NOMO-1 treated with dmso at 0.1 percent for 144 hours (cell line): ENCODE results near the gene RPRD1A.
"Not testable (repeated sequence)": the region's sequence is repeated elsewhere in the genome, so short reads cannot be mapped to it uniquely, and the experiment has no call there.

Experiments used
- DNase-seq: peaks from one replicate; lab custom pipeline; 2025; ENCODE audit not compliant: unreplicated experiment; lab: John Stamatoyannopoulos, UW

RPRD1A gene

DNA sequence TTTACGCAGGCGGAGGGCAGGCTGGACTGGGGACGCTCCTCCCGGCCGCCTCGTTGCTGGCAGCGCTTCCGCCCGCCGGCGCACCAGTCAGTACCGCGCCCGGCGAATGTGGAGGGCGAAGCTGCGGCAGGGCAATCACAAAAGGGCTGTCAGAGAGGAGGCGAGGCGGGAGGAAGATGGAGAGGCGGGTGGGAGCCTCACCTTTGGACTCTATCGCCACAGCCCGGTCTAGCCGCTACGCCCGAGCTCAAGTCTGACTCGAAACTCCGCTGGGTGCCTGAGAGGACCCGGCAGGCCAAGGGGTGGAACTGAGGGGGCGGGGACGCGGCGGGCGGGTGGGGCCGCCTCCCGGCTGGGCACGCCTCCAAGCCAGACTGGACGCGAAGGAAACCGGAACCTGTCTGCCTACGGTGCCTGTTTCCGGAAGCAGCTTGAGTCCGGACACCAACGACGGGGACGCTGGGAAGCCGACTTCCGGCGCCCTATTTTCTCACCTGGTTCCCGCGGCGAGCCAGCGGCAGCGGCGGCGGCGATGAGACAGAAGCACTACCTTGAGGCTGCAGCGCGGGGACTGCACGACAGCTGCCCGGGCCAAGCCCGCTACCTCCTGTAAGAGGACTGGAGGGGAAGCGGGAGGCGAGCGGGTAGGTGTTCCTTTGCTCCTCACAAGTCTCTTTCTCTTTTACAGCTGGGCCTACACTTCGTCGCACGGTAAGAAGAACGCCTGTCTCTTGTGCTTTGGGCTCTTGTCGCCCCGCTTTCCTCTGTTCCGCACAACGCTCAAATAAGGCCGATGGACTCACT lies 95.0 kb downstream of the RPRD1A start, which contains the start of gene RMP24:
TSS of gene RMP24 (plus strand) at position 483 of the 804 bp plus-strand sequence.
- peak; percentile 84 for DNase-seq

DNA sequence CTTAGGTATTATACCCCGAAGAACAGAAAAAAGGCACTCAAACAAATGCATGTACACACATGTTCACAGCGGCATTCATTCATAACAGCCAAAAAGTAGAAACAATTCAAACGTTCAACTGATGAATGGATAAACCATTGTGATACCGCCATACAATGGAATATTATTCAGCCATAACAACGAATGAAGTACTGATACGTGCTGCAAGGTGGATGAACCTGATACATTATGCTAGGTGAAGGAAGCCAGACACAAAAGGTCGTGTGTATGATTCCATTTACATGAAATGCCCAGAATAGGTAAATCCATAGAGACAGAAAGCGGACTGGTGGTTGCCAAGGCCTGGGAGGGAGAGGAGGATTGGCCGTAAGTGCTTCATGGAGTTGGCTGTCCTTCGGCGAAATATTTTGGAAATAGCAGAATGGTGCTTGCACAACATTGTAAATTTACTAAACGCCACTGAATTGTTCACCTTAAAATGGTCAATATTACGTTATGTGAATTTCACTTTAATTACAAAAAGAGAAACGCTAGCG lies 95.6 kb downstream of the RPRD1A start:
- DNase-seq, result no peak

DNA sequence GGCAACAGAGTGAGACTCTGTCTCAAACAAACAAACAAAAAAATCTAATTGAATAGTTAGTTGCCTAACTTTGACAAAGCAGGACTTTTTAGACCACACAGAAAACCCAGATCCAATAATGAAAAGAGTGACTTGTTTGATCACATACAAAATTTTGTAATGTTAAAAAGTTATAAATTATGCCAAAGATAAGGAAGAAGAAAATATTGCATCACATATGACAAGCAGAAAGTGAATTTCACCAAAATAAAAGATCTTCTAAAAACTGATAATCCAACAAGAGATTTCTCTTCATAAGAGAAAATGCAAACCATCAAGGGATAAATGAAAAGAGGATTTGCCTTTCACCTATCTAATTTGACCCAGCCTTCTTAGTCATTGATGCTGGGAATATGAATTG lies 97.7 kb downstream of the RPRD1A start:
- DNase-seq, result no peak

DNA sequence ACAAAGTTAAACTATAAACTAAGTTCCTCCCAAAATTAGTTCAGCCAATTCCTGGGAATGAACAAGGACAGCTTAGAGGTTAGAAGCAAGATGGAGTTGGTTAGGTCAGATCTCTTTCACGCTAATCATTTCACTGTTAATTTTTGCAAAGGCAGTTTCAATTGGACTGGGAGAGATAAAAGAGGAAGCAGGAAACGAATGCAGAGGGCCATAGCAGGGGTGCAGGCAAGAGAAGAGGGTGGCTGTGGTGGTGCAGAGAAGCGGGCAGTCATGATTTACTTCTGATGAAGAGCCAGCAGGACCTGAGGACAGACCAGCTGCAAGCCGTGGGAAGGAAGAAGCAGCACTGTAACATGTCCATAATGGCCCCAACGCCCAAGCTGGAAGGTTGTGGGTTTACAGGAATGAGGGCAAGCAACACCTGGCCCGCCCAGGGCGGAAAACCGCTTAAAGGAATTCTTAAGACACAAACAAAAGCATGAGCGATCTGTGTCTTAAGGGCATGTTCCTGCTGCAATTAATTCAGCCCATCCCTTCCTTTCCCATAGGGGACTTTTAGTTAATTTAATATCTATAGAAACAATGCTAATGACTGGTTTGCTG lies 99.0 kb downstream of the RPRD1A start:
- DNase-seq, result peak; percentile 7

DNA sequence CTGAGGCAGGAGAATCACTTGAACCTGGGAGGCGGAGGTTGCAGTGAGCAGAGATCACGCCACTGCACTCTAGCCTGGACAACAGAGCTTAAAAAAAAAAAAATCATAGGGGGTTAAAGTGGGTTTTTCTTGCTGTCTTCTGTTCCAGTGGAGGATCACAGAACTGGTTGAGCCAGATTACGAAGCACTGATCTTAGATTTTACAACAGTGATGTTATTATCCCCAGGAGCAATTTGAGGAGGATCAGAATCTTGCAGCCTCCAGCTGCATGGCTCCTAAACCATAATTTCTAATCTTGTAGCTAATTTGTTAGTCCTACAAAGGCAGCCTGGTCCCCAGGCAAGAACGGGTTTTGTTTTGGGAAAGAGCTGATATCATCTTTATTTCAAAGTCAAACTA lies 99.5 kb downstream of the RPRD1A start:
- DNase-seq, result not testable (repeated sequence)

DNA sequence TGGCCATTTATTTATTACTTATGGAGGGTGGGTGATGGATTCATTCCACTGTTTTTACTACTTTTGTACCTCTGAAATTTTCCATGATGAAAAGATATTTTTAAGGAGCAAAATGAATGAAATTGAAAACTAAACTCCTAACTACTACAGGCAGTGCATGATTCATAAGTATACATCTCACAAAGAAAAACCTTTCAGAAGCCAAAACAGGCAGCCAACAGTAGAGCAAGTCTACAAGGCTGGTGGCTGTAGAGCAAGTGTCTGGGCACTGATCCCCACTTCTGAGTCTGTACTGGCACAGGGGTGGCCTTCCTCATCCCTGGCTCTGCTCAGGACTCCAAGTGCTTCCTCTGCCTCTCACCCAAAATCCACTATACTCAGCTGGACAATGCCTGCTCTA lies 103.0 kb downstream of the RPRD1A start:
- DNase-seq, result no peak

DNA sequence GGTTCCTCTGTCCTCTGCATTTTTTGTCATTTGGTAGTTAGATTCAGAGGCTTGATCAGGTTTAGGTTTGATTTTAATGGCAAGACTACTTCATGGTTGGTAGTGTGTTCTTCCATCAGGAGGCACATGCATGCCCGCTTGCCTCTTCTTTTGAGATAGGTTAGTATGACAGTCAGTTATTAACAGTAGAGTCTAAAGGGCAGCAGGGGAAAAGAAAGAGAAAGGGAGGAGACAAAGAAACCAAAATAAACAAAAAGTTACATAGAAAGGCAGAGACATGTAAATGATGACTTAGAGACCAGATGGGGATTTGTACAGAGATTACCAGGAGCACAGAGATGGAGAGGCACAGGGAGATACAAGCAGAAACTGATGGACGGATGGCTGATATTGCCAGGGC lies 105.0 kb downstream of the RPRD1A start:
- DNase-seq, result no peak

DNA sequence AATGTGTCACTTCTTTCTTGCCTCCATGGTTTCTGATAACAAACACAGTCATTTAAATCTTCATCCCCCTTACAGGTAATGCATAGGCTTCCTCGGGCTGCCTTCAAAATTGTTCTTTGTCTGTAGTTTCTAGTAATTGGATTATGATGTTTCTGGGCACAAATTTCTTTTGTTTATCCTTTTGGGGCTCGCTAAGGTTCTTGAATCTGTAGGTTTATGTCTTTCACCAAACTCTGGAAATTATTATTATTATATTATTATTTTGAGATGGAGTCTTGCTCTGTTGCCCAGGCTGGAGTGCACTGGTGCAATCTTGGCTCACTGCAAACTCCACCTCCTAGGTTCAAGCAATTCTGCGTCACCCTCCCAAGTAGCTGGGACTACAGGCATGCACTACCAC lies 111.1 kb downstream of the RPRD1A start:
- no peak for DNase-seq

DNA sequence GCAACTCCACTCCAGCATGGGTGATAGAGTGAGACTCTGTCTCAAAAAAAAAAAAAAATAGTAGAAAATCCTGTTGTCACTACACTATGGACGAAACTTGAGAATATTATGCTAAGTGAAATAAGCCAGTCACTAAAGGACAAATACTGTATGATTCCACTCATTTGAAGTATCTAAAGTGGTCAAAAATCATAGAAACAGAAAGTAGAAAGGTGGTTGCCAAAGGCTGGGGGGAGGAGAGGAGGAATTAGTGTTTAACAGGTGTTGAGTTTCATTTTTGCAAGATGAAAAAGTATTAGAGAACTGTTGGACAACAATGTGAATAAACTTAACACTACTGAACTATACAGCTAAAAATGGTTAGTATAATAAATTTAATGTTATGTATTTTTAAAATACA lies 113.7 kb downstream of the RPRD1A start:
- no peak for DNase-seq

DNA sequence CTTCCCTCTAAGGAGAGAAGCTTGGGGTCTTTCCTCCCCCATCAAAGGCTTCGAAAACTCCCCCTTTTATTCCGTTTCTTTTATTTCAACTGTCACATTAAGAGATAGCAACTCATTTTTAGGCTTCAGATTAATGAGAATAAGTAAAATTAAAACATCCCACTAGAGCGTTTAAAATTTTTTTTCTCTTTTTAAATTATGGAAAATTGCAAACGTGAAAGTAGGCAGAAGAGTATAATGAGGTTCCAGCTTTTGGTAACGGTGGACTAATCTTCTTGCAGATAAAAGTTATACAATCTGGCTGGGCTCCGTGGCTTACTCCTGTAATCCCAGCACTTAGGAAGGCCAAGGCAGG lies 116.8 kb downstream of the RPRD1A start:
- DNase-seq, result no peak

DNA sequence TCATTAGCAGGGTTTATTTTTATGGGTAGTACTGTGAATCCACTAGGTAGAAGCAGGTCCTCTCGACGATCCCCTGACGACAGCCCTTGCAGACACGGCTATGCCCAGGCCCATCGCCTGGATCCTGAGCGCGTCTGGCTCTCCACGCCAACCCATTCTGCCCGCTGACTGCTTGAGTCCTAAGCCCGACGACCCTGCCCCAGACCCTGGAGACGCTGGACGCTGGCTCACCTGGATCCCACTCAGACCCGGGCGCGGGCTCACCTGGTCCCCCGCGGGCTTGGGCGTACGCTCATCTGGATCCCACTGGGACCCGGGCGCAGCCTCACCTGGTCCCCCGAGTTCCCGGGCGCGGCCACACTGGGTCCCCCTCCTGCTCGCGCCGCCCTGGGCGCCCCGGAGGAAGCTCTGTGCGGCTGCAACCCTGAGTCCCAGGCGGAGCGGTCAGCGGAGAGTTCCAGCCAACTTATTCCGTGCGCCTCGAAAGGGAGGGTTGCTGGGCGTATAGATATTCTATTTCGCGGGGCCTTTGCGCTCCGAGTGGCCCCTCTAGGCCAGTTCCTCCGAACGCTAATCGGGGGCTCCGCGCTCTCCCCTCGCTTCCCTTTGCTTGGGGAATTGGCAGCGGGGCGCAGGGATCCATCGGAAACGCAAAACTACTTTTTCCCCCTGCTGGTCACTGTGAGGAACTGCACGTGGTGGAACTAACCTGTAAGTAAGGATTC lies 117.3 kb downstream of the RPRD1A start:
- DNase-seq, result peak; percentile 38

DNA sequence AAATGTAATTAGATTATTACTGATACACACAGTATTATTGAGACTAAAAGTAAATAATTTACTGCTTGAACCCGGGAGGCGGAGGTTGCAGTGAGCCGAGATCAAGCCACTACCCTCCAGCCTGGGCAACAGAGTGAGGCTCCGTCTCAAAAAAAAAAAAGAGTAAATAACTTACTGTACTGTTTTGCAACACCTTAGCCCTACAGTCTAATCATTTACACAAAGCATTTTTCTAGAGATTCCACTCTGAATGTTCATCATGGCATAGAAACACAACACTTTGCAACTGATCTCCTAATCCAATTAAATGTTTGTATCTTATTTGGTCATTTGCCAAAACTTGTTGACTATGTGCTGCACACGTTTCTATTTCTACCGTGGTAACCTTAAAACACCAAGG lies 118.3 kb downstream of the RPRD1A start:
- DNase-seq, result no peak

DNA sequence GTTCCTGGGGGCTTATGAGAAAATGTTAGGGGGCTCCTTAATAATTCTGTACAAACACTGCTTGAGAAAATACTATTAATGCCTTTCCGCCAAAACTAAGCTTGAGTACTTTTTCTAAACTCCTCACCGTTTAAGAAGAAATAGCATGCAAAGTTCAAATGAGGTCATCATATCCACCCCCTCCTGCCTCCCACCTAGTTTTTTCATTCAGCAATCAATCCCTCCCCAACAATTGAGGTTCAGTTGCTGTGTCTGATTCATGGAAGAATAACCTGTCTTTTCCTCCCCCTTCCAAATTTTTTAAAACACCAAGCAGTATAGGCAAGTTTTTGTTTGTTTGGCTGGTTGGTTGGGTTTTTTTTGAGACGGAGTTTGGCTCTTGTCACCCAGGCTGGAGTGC lies 119.3 kb downstream of the RPRD1A start:
- DNase-seq, result no peak

DNA sequence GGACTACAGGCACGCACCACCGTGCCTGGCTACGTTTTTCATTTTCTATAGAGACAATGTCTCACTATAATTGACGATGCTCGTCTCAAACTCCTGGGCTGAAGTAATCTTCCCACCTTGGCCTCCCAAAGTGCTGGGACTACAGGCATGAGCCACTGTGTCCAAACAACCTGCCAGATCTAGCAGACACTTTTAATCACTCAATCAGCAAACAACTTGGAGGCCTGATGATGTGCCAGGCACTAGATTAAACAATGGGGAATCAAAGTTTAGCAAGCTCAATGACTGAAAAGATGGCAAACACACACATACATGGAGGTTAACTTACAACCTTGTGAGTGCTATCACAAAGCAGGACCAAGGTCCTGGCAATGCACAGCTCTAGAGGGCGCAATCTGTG lies 124.7 kb downstream of the RPRD1A start:
- DNase-seq, result no peak

DNA sequence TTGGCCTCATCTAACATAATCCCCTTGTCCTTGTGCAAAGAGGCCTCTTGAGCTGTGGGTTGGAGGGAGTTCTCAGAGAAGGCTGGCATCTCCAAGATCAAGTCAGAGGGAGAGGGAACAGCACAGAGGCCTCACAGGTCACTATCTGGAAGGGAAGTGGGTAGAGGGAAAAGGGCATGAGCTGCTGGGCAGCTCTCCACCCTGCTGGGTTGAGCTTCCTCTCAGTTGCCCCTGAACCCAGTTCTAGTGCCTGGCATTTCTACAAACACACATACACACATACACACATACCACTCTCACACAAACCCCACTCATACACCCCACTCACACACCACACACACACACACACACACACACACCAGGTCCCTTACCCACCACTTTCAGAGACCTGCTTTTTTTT lies 125.2 kb downstream of the RPRD1A start:
- no peak for DNase-seq

DNA sequence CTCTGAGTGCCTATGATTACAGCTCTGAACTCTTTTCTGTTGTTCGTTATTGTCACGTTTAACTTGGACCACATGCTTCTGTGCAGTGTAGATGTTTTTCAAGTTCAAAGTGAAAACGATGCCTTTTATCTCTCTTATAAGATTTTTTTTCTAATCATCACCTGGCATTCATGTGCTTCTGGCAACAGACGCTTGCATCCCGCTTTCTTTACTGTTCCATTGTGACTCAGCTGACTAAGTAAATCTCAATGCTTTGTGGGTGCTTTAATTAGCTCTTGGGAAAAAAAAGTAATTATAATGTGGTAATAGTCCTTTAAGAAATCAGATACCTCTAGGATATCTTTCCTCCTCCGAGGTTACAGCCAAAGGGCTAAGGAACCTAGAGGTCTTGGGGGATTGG lies 126.1 kb downstream of the RPRD1A start:
- DNase-seq, result no peak
